ENCODE measurements around the gene FUT2.
"Not testable (repeated sequence)": the region's sequence is repeated elsewhere in the genome, so short reads cannot be mapped to it uniquely, and the experiment has no call there.

FUT2 gene

GRCh38 chr19:48705431-48705830 is 9.7 kb downstream of the FUT2 start:
- DNase-seq, result no peak

DNA sequence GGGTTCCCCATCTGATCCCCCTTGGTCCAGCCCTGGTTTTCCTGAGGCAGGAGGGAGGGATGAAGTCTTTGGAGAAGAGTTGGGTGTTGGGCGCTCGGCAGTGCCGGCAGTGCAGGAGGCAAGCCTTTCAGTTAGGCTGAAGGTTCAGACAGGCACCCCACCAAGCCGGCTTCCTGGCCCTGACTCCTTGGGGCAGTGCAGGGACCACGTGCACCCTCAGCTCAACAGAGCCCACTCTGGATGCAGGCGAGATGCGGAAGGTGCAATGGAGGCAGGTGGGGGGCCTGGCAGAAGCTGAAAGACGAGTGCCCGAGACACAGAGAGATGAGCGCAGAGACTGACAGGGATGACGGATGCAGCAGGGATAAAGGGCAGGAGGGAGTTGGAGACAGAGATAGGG is 12.7 kb downstream of the FUT2 start:
- DNase-seq, result no peak

GRCh38 chr19:48711106-48711662 is 15.4 kb downstream of the FUT2 start:
- no peak for DNase-seq

DNA sequence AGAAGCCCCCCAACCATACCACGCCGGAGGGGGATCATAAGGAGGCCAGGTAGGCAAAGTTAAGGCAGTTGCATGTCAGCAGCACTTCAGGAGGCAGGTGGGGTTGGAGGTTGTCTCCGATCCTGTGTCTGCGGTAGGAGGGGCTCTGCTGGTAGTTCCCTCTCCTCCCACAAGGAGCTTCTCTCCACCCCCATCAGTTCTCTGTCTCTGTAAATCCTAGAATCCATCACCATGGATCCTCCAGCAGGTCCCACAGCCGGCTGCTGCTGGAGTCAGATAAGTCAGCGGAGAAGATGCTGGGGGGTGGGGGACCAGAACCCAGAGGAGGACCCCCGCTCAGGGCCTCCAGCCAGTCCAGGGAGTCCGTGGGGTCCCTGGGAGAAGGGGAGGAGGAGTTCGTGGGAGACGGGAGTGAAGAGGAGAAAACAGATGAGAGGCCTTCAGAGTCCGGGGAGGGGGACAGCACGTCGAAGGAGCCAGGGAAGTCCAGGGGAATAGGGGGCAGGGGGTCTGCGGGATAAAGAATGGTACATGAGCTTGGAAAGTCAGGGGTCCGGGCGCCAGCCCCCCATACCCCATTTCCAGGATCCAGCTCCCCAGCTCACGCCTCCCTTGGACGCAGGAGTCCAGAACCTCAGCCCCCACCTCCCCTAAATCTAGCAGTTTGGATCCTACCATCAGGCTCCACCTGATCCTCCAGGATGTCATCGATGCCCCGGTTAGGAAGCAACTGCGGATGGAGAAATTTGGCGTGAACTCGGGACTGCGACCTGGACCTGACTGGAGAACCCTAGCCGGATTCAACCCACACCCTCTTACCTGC is 17.5 kb downstream of the FUT2 start:
- no peak for DNase-seq

GRCh38 chr19:48713864-48714755 is 18.3 kb downstream of the FUT2 start:
- peak; percentile 99 for DNase-seq

- no peak for DNase-seq
Measured at GRCh38 chr19:48714759-48715675, 19.2 kb downstream of the FUT2 start.

DNA sequence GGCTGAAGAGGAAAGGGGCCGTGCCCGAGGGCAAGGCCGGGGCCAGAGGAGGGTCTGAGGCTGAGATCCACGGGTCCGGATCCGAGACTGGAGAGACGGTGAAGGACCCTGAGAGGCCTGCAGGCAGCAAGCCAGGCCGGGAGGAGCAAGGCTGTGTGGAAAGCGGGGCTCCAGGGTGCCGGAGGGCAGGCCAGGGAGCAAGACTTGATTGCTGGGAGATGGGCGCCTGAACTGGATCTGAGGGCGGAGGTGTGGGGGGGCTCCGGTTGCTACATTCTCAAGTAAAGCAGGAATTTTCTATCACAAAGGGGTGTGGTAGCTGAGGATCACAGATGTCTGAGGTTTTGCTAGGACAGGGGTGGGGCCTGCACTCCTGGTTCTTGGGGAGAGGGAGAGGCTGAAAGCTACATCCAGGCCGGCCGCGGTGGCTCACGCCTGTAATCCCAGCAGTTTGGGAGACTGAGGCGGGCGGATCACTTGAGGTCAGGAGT is 20.0 kb downstream of the FUT2 start:
- no peak for DNase-seq

DNA sequence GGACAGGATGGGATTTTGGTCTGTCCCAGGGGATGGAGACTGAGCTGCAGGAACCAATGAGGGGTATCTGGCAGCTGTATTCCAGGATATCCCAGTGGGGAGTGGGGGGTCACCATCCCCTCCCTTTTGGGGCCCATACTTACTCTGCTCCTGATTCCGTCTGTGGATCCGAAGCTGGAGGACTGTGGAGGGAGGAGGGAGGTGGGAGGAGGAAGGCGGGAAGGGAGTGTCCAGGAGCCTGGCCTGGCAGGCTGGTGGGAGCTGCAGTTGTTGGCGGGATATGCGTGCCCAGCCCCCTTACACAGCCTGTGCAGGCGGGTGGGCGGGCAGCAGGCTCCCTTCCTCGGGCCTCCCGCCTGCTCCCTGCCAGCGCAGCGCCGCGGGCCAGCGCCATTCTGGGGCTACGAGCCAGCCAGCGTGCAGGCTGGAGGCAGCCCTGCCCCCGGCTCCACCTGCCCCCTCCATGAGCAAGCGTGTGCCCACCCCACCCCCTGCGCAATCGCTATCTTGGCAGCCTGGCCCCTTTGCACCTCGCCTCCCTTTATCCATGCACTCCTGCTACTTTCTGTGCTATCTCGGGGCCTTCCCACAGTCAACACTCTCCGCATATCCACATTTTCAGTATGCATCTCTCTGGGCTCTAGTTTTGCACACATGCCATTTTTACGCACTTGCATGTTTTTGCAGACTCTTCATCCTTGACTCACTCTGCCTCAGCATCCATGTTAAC is 21.0 kb downstream of the FUT2 start:
- no peak for DNase-seq

DNA sequence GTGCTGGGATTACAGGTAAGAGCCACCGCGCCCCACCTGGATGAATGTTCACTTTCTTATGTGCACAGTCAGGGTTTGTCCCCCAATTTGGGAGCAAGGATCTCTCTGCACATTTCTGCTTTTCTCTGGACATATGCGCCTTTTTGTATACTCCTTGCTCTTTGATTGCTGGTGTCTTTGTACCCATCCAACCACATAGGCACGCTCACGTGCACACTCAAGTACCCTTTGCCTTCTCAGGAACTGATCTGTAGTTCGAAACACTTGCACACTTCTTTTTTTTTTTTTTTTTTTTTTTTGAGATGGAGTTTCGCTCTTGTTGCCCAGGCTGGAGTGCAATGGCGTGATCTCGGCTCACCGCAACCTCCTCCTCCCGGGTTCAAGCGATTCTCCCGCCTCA is 22.3 kb downstream of the FUT2 start:
- not testable (repeated sequence) for DNase-seq

DNA sequence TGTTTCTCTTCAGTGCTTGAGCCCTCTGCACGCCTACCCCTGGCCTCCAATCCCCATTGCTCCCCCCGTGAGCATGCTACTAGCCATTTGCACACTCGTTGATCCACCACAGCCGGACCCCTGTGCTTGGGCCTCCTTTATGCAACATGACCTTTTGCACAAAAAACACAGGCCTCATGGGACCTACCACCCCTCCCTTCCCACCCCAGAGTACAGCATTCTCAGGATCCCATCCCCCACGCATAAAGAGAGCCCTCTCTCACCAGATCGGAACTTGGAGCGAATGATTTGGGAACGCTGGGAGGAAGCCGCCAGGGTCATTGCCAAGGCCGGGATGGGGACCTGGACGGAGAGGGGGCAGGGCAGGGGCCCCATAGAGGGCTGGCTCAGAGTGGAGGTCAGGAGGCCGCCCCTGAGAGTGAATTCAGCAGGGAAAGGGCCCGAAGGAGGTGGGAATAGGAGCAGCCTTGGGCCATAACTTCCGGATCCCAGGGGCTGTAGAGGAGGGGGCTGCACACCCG is 23.0 kb downstream of the FUT2 start:
- no peak for DNase-seq

- no peak for DNase-seq
Measured at GRCh38 chr19:48719263-48720171, 23.7 kb downstream of the FUT2 start, which contains the start of gene MAMSTR. Gene MAMSTR (minus strand): TSS chr19:48719725. CDS start chr19:48719031, 694 bp downstream.

- no peak for DNase-seq
Measured at GRCh38 chr19:48720251-48720612, 24.5 kb downstream of the FUT2 start.

DNA sequence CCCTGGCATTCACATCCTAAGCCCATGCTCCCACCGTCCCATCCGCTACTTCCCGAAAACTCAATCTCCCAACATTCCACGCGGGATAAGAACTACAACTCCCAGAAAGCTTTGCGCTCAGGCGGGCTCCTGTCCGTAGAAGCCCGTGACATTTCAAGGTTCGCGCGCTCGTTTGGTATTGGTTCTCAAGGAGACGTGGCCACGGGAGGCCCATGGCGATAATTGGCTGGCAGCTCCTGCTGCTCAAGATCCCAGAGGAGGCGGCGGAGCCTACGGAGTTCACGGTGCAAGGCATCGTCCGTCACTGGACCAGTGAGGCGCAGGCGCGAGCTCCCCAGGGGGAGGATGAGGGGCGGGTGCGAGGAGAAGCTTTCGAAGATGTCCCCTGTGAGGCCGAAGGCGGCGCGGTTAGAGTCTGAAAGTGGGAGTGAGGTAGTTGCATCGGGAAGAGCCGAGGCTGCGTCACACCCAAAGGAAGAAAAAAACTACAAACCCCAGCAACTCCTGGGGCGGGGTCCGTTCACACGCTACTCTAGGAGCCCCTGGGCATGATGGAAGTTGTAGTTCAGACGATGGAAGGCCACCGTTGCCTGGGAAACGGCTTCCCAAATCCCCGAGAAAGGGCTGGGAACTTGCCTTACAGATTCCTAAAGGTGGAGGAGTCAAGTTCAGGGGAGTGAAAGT is 25.0 kb downstream of the FUT2 start:
- DNase-seq, result peak; percentile 98

- no peak for DNase-seq
Measured at GRCh38 chr19:48722196-48722708, 26.5 kb downstream of the FUT2 start.

DNA sequence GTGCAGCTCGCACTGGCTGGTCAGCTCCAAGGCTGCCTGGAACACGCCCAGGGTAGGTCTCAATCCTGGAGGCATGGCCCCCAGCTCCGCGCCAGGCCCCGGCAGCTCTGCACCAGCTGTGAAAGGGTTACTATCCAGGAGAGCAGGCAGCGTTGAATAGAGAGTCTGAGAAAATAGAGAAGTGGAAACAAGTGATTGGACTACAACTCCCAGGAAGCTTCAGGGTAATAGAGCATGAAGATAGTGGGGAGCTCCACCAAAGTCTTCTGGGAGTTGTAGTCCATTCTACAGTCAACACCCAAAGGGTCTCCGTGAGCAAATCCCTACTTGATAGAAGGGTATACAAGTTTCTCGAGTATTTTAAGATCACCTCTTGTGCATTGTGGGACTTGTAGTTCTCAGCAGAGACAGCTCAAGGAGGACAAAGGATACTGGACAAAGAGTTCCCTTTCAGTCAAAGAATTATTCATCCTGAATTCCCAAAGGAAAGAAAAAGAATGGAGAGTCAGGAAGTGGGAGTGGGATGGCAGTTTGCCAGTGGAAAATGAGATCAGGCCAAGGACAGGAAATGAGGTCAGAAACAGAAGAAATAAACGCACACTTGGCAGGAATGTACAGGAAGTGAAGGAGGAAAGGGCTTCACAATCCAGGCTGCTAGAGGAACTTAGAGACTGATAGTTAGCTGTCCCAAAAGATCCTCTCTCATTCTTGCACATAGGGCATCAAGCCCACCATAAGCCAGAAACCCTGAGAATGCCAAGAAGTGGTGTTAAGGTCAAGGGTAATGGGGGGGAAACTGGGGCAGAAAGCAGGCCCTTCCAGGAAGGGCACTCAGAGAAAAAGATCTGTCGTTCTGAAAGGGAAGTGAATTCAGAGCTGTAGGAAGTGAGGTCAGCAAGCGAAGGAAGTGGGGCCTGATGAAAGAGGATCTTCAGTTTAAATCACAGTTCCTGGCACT is 29.3 kb downstream of the FUT2 start:
- no peak for DNase-seq

DNA sequence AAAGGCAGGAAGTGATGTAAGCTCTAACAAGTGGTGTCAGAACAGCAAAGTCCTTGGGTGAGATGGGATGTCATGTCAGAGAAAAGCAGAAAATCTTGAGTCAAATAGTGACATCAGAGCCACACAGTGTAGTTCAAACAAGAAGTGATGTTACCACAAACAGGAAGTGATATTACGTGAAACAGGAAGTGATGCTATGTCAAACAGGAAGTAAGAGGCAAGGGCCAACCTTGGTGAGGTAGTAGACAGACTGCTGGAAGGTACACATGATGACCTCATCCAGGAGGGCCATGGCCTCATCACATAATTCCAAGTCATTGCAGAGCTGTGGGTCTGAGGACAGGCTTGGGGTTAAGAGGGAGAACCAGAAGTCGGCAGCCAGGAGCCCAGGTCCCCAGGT is 30.8 kb downstream of the FUT2 start:
- DNase-seq, result no peak

DNA sequence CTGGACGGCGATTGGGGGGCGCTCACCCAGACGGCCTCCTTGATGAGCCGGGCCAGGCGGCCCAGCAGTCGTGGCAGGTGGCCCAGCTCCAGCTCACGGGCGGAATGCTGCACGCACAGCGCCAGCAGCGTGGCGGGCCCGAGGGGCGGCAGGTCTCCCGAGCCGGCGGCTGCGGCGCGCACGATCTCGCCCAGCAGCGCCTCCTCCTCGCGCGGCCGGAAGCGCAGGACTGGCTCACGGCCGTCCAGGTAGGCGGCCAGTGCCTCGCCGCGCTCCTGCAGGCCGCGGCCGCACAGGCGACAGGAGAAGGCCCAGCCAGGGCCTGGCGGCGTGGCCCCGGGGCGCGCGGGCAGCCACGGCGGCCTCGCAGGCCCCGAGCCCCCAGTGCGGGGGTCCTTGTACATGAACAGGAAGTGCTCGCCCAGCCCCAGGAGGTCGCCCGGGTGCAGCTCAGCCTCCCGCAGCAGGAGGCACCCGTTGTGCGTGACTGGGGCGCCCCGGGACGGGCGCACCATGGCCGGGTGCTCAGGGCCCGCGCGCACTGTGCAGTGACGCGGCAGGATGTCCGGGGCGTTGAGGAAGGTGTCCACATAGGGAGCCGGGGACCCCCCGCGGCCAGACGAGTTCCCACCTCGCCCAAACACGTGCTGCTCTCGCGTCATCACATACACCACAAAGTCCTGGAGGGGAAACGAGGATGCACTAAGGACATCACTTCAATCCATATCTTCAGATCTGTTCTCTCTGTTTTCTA is 33.3 kb downstream of the FUT2 start:
- DNase-seq, result no peak
